OCI-LY1 (cell line): Measurements from ENCODE around the gene TMCC2.

ENCODE experiments used
- EZH2 ChIP-seq: fragments of 200-600 bp; sonication (generic), shearing (Covaris generic); IDR thresholded peaks from 2 replicates; pipeline ENCODE4 v1.8.0; 2017; ENCODE audit warnings: borderline replicate concordance, mixed run types, mild to moderate bottlenecking, antibody characterized with exemption, low read length, moderate library complexity, mixed read lengths
- TF ChIP-seq, protein P1 (sequence below): fragments of 200-600 bp; sonication (generic), shearing (Covaris generic); IDR thresholded peaks from 2 replicates; pipeline ENCODE4 v1.5.1; 2017; ENCODE audit warnings: mild to moderate bottlenecking, antibody characterized with exemption, low read length, moderate library complexity, mixed read lengths

DNA sequence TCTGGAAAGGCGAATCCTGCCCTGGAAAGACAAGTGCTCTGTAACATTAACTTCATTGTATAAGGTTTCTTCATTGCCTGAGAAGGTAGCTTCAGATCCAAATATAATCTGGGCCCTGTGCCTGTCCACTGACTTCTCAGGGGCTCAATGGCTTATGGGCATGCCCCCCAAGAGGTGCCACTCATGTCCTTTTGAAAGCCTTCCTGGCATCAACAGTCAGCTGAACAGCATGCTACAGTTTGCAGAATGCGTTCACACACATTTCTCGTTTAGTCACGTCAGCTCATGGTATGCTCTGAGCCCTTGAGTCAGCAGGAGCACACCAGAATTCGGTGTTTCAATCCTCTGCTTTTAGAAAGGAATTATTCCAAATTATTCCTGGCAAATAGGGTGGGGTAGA is 23.8 kb downstream of the TMCC2 start:
- TF ChIP-seq, protein P1, sequence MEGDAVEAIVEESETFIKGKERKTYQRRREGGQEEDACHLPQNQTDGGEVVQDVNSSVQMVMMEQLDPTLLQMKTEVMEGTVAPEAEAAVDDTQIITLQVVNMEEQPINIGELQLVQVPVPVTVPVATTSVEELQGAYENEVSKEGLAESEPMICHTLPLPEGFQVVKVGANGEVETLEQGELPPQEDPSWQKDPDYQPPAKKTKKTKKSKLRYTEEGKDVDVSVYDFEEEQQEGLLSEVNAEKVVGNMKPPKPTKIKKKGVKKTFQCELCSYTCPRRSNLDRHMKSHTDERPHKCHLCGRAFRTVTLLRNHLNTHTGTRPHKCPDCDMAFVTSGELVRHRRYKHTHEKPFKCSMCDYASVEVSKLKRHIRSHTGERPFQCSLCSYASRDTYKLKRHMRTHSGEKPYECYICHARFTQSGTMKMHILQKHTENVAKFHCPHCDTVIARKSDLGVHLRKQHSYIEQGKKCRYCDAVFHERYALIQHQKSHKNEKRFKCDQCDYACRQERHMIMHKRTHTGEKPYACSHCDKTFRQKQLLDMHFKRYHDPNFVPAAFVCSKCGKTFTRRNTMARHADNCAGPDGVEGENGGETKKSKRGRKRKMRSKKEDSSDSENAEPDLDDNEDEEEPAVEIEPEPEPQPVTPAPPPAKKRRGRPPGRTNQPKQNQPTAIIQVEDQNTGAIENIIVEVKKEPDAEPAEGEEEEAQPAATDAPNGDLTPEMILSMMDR = no peak
- no peak for TF ChIP-seq EZH2
